ENCODE measurements around the gene VRK2.
A peak's percentile ranks its signal among the peaks of the same experiment; 100 is the strongest.
"Not testable (repeated sequence)": the region's sequence is repeated elsewhere in the genome, so short reads cannot be mapped to it uniquely, and the experiment has no call there.

The VRK2 gene

DNA sequence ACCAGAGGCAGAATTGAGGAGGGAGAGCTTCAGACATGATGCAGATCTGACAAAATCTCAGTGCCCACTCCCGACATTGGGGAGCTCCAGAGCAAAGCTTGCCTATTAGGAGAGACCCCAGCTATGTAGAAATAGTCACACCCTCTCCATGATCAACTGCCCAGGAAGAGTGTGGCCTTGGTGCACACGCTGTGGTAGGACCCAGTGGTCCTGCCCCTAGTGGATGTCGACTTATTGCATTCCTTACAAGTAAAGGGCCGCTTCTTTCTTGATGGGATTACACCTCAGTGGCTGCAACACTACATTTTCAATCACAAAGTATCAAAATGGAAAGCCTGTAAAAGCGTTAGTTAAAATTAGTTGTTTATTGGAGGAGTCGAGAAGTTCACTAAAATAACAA lies 64.2 kb downstream of the VRK2 start:
- DNase-seq, result no peak

DNA sequence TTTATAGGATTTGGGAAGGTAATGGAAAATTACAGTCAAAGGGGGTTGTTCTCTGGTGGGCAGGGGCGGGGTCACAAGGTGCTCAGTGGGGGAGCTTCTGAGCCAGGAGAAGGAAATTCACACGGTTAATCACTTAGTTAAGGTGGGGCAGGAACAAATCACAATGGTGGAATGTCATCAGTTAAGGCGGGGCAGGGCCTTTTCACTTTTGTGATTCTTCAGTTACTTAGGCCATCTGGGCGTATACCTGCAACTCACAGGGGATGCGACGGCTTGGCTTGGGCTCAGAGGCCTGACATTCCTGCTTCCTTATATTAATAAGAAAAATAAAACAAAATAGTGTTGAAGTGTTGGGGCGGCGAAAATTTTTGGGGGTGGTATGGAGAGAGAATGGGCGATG lies 67.0 kb downstream of the VRK2 start:
- DNase-seq, result not testable (repeated sequence)

DNA sequence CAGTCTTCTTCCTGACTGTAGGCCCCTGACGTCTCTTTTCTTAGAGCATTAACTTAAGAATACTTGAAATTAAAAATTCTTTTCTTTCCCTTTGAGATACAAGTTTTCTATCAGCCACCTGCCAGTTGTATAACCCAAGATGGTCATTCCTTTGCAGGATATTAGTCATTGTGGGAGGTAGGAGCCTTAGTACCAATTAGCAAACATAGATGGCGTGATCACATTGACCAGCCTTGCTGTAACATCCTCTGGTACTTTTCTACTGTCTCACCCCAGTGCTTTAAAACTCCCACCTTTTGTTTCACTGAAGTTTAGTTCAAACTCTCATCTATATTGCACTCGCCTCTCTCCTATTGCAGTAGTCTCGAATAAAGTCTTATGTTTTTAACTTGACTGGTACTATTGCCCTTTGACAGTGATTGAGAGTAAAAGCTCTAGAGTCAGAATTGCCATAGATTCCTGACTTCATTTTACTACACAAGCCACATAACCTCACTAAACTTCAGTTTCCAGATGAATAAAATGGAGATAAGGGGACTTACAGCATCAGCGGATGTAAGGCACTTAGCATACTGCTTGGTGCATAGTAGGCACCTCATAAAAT lies 74.1 kb downstream of the VRK2 start:
- DNase-seq, result no peak

DNA sequence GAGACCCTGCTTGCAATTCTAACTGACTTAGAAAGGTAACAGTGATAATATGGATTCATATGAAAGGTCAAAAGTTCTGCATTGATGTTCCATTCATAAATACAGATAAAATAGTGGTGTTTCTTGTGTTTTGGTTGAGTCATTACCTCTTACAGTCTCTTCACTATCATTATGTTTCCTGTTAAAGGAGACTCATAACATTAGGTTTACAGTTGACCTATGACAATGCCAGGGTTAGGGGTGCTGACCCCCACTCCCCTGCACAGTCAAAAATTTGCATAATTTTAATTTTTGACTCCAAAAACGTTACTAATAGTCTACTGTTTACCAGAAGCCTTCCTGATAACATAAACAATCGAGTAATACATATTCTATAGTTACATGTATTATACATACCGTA lies 75.4 kb downstream of the VRK2 start:
- no peak for DNase-seq

GRCh38 chr2:58122540-58122939 lies 75.9 kb downstream of the VRK2 start:
- DNase-seq, result no peak

- no peak for DNase-seq
Observed at GRCh38 chr2:58127111-58127510, 80.5 kb downstream of the VRK2 start.

DNA sequence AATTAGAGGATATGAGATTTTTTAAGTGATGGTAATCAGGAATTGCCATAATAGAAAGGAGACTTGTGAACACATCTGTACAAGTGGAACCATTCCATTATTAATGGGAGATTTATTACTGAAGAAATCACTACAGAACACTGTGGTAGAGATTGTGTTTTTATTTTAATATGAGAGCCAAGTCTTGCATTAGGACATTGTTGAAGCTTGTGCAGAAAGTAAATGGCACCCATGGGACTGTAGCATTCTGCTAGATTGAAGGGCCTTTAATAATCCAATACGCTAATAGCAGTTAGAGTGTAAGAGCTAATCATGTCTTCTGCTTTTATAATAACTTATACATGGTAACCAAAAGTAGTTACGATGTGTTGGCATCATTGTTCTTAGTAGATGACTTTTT lies 83.6 kb downstream of the VRK2 start:
- no peak for DNase-seq

DNA sequence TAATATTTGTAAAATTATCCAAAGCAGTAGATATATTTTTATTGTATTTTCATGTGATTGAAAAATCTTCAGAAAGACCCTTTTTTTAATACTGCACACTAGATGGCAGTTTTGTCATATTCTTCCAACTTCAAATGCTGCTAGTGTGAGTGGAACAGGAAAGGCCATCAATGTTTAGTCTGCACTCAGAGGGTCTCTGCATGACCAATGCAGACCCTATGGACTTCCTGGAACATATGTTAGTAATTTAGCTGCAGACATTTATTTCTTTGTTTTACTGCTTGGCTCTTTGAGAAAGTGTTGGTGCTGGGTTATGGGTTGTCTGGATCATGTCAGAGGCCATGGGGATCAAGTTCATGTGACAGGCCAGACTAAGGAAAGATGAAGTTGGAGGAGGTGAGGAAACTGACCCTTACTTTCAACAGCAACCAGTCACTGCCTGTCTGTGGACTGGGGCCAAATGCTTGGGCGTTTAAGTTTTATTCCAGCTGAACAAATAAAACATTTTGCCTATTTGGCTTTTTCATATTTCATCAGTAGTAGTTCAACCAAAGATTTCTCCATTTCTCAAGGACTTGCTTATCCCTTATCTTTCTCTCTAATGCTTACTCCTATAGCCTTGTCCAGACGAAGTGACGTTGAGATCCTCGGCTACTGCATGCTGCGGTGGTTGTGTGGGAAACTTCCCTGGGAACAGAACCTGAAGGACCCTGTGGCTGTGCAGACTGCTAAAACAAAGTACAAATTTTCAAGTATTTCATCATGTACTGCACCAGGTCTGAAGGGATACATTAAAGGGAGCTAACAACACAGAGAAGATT lies 84.8 kb downstream of the VRK2 start:
- peak; percentile 5 for DNase-seq

DNA sequence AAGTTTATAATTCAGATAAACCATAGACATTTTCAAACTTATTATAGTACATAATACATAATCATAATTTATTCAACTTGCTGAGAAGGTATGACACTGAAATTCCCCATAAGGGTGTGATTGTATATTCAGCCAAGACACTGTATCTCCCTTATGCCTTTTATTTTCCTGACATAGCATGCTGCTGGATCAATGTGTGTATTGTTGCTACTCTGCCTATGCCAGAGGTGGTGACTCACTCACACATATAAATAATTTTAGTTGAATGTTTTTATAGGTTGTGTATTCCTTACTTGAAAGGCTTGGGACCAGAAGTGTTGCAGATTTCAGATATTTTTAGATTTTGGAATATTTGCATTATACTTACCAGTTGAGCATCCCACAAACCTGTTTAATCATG lies 86.8 kb downstream of the VRK2 start:
- DNase-seq, result no peak

GRCh38 chr2:58135861-58136260 lies 89.3 kb downstream of the VRK2 start:
- DNase-seq, result no peak

DNA sequence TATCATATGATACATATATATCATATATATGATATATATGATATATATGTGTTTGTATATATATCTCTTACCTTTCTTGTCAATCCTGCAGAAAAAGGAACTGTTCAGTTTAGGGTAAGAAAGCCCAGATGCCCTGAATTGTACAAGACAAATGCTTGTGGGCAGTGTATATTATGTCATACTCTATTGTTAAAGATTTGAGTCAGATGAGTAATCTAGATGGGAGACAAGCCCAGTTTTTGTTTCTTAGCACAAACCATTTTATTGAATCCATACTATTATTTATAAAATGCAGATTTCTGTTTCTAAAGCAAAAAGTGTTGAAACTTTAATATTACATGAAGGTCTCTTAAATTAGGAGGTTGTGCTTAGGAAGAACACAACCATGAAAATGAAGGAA lies 90.6 kb downstream of the VRK2 start:
- DNase-seq, result no peak

GRCh38 chr2:58137856-58138255 lies 91.2 kb downstream of the VRK2 start:
- peak; percentile 30 for DNase-seq

DNA sequence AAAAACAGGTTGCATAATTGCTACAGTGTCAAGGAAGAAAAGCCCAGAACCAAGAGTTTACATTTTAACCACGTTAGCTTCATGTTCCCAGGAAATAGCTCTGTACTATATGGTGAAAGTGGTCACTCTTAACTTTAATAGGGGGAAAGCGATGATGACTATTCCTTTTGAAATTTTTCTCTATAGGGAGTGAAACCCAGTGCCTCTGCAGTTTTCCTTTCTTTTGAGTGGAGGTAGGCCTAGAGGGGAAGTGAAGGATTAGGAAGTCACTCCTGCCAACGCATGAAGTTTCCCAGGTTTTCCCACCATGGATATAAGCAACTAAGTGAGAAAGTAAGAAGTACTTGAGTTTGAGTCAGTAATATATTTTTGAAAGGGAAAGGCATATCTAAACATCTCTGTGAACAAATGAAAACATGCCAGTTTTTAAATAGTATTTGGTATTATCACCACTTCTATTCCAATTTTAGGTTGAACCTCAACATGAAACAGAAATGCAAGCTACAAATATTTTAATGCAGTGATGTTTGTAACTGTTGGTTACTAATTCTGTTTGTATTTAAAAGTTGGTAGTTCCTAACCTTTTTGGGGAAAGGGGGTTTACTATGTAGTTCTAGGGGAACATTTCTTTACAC lies 91.9 kb downstream of the VRK2 start:
- no peak for DNase-seq

- no peak for DNase-seq
Observed at GRCh38 chr2:58140508-58141072, 94.0 kb downstream of the VRK2 start.

GRCh38 chr2:58145769-58146168 lies 99.2 kb downstream of the VRK2 start:
- not testable (repeated sequence) for DNase-seq

DNA sequence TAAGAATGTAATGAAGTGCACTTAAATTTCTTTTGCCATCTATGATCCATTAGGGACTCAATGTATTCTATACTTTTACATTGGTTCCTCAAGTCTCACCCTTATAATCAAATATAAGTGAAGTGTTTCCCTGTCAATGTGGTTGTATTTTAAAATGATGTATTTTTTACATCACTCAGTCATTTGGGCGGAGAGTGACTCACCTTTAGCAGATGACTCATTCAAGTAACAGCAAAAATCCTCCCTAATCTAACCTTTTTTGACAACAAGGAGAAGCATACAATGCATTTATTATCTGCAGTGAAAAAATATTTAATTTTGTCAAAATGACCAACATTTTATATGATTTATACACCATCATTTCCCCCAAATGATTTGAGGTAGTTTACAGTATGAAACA lies 100.1 kb downstream of the VRK2 start:
- no peak for DNase-seq

DNA sequence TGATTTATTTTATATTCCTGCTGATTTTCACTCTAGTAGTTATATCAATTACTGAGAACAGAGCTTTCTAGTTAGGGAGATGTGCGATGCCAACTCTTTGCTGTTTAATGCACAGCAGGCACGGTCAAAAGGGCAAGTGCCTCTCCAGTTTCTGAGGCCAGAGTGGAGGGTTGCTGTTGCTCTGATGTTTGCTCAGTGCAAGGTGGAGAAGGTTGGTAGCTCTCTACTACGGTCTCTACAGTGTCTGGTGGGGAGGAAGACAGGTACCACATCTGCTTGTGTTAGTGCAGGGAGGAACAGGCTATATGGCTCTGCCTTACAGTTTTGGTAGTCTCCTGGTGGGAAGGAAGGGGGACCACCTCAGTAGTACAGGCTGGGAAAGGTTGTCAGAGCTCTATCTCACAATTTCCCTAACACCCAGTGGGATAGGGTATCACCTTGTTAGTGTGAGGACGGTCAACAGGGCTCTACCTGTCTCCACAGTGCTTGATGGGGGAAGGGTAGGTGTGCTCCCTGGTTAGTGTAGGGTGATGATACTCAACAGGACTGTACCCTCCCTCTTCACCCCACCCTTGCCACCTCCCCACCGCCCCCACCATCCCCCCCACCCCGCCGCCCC lies 108.7 kb downstream of the VRK2 start:
- DNase-seq, result no peak

DNA sequence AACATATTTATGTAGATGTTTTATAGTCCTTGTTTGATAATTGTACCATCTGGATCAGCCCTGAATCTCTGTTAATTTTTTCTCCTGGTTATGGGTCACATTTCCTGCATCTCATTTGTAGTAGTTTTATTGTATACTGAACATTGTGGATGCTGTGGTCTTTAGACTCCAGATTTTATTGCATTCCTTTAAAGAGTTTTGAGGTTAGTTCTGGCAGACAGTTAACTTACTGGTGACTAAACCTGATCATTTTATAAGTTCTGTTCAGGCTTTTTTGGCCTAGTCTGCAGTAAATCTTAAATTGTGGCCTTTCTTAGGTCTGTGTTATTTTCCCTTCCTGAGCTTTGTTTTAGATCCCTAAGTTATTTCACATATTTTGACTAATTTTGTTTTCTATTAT lies 110.2 kb downstream of the VRK2 start:
- DNase-seq, result no peak

- DNase-seq, result no peak
Observed at GRCh38 chr2:58157754-58158153, 111.1 kb downstream of the VRK2 start.

- no peak for DNase-seq
Observed at GRCh38 chr2:58158481-58158880, 111.9 kb downstream of the VRK2 start.

DNA sequence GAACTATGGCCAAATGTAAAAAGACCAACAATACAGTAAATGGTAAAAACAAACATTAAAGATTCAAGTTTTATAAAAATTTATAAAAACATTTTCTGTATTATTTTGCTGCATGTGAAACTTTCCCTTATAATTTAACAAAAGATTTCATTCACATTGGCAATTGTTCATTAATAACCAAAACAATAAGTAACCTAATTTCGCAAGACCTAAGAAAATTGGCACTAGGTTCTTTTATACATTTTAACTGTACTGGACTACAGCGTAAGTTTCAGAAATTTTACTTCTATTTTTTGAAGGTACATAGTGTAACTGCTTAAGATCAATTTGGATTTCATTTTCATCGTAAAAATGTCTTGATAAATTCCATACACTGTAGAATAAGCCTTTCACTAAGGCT lies 117.3 kb downstream of the VRK2 start:
- no peak for DNase-seq

DNA sequence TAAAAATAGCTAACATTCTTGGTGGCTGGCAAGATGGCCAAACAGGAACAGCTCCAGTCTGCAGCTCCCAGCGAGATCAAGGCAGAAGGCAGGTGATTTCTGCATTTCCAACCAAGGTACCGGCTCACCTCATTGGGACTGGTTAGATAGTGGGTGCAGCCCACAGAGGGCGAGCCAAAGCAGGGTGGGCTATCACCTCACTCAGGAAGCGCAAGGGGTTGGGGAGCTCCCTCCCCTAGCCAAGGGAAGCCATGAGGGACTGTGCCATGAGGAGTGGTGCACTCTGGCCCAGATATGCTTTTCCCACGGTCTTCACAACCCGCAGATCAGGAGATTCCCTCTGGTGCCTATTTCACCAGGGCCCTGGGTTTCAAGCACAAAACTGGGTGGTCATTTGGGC lies 121.5 kb downstream of the VRK2 start:
- DNase-seq, result not testable (repeated sequence)

GRCh38 chr2:58169845-58170244 lies 123.2 kb downstream of the VRK2 start:
- DNase-seq, result not testable (repeated sequence)
